GM19397 (cell line): ENCODE data around the gene DESI1.
"Not testable (repeated sequence)": the region's sequence is repeated elsewhere in the genome, so short reads cannot be mapped to it uniquely, and the experiment has no call there.

Experiments used
- ATAC-seq: cut with Tn5 transposase; IDR thresholded peaks from one replicate; pipeline ENCODE4 v1.9.1; 2021; ENCODE audit warnings: mild to moderate bottlenecking, moderate library complexity; ENCODE audit not compliant: unreplicated experiment

Gene DESI1

GRCh38 chr22:41589391-41590241 is 31.2 kb downstream of the DESI1 start, which contains the start of gene PMM1:
PMM1 (minus strand) TSS chr22:41589840; CDS start chr22:41589805, 35 bp downstream.
- peak; percentile 88 for ATAC-seq

- no peak for ATAC-seq
Measured at GRCh38 chr22:41587347-41587723, 33.5 kb downstream of the DESI1 start.

- no peak for ATAC-seq
Measured at GRCh38 chr22:41585898-41586297, 34.9 kb downstream of the DESI1 start.

GRCh38 chr22:41584881-41585280 is 36.0 kb downstream of the DESI1 start:
- no peak for ATAC-seq

- no peak for ATAC-seq
Measured at GRCh38 chr22:41582694-41583093, 38.1 kb downstream of the DESI1 start.

- ATAC-seq = no peak
Measured at GRCh38 chr22:41579997-41580355, 40.9 kb downstream of the DESI1 start.

- ATAC-seq = no peak
Measured at GRCh38 chr22:41579297-41579996, 41.4 kb downstream of the DESI1 start.

GRCh38 chr22:41578818-41579217 is 42.0 kb downstream of the DESI1 start:
- ATAC-seq = no peak

- ATAC-seq = no peak
Measured at GRCh38 chr22:41578114-41578513, 42.7 kb downstream of the DESI1 start.

- no peak for ATAC-seq
Measured at GRCh38 chr22:41576877-41577276, 44.0 kb downstream of the DESI1 start.

GRCh38 chr22:41575533-41575932 is 45.3 kb downstream of the DESI1 start:
- no peak for ATAC-seq

- no peak for ATAC-seq
Measured at GRCh38 chr22:41574847-41575381, 45.9 kb downstream of the DESI1 start.

GRCh38 chr22:41573677-41574076 is 47.2 kb downstream of the DESI1 start:
- ATAC-seq = no peak

- not testable (repeated sequence) for ATAC-seq
Measured at GRCh38 chr22:41572305-41572704, 48.5 kb downstream of the DESI1 start.

GRCh38 chr22:41571786-41572185 is 49.1 kb downstream of the DESI1 start:
- ATAC-seq = no peak

GRCh38 chr22:41570221-41570620 is 50.6 kb downstream of the DESI1 start:
- ATAC-seq = no peak

GRCh38 chr22:41568811-41569210 is 52.0 kb downstream of the DESI1 start:
- no peak for ATAC-seq

GRCh38 chr22:41567512-41567768 is 53.4 kb downstream of the DESI1 start:
- no peak for ATAC-seq

- ATAC-seq = no peak
Measured at GRCh38 chr22:41565403-41566054, 55.3 kb downstream of the DESI1 start.

- no peak for ATAC-seq
Measured at GRCh38 chr22:41564563-41564962, 56.3 kb downstream of the DESI1 start.

- no peak for ATAC-seq
Measured at GRCh38 chr22:41563051-41563711, 57.7 kb downstream of the DESI1 start.
